ENCODE data around the gene LITAFD.
"Not testable (repeated sequence)": the region's sequence is repeated elsewhere in the genome, so short reads cannot be mapped to it uniquely, and the experiment has no call there.

Gene LITAFD

GRCh38 chr16:8866884-8867215, 15.3 kb upstream of the LITAFD start:
- peak overlapping the region; percentile 71 for H3K27ac ChIP-seq
- no peak for TF ChIP-seq CTCF (conservative IDR thresholded peaks at IDR 0.05)

- TF ChIP-seq CTCF (conservative IDR thresholded peaks at IDR 0.05): no peak
- peak overlapping the region; percentile 71 for H3K27ac ChIP-seq
These were observed 14.8 kb upstream of the LITAFD start for GRCh38 chr16:8867216-8867931.

- no peak for TF ChIP-seq CTCF (conservative IDR thresholded peaks at IDR 0.05)
- peak overlapping the region; percentile 71 for H3K27ac ChIP-seq
These were observed 14.2 kb upstream of the LITAFD start for GRCh38 chr16:8867932-8868415.

GRCh38 chr16:8868416-8869211, 13.5 kb upstream of the LITAFD start, which contains the start of gene CARHSP1:
Gene CARHSP1, minus strand, starts transcription at chr16:8869006. Its CDS starts 9,678 bp downstream, at chr16:8859328.
- peak within 1 kb of the TSS; percentile 71 for H3K27ac ChIP-seq

GRCh38 chr16:8869212-8869987, 12.8 kb upstream of the LITAFD start:
- peak overlapping the region; percentile 71; the same call in 1 of the 2 replicates for H3K27ac ChIP-seq
- TF ChIP-seq CTCF (conservative IDR thresholded peaks at IDR 0.05): no peak

More at GRCh38 chr16:8868416-8869211, 13.5 kb upstream of the LITAFD start, which contains the start of gene CARHSP1:
- no peak for TF ChIP-seq CTCF (conservative IDR thresholded peaks at IDR 0.05)

GRCh38 chr16:8869988-8870241, 12.2 kb upstream of the LITAFD start:
- H3K27ac ChIP-seq: not testable (repeated sequence)

GRCh38 chr16:8872071-8872470, 10.1 kb upstream of the LITAFD start:
- no peak for TF ChIP-seq CTCF (conservative IDR thresholded peaks at IDR 0.05)
- no peak overlapping the region for H3K27ac ChIP-seq

Data from VCaP (cell line).